ENCODE results near the gene SP8.

SP8 gene

GRCh38 chr7:20738518-20739481, 47.9 kb downstream of the SP8 start:
- no peak for DNase-seq (ENCODE audit: extremely low read depth, low read depth)
- no peak for TF ChIP-seq CTCF (IDR thresholded peaks at IDR 0.05; ENCODE audit: low read depth, low read length)

GRCh38 chr7:20737840-20738448, 48.7 kb downstream of the SP8 start:
- no peak for DNase-seq (ENCODE audit: extremely low read depth, low read depth)
- no peak for TF ChIP-seq CTCF (IDR thresholded peaks at IDR 0.05; ENCODE audit: low read depth, low read length)

- DNase-seq (ENCODE audit: extremely low read depth, low read depth): no peak
- no peak for TF ChIP-seq CTCF (IDR thresholded peaks at IDR 0.05; ENCODE audit: low read depth, low read length)
Measured at GRCh38 chr7:20735346-20736065, 51.2 kb downstream of the SP8 start.
